Thyroid gland (tissue), 4 donors: ENCODE measurements around the gene CLCF1. TPM values are rescaled to one million over a fixed set of nuclear protein-coding genes. Genes with fewer than 3 reads are reported as not detected.

Experiments
- DNase-seq, 2 donors: peaks; one replicate each; pipeline ENCODE4 v3.0.0-alpha.2; 2019
- H3K27ac ChIP-seq, 3 donors: fragments of 200-600 bp; sonication (generic); 1 replicate in 2 of 3; 2 replicates in 1 of 3; pipeline ENCODE4 v1.5.1; 2016 to 2019; ENCODE audit warnings: mild to moderate bottlenecking in 1 of 3, moderate library complexity in 1 of 3
- H3K27me3 ChIP-seq: fragments of 200-600 bp; sonication (generic); one replicate; pipeline ENCODE4 v1.5.1; 2019
- H3K36me3 ChIP-seq, 2 donors: fragments of 200-600 bp; sonication (generic); one replicate each; pipeline ENCODE4 v1.5.1; 2016 to 2019
- H3K4me1 ChIP-seq, 2 donors: fragments of 200-600 bp; sonication (generic); one replicate each; pipeline ENCODE4 v1.5.1; 2017 to 2019
- H3K4me3 ChIP-seq, 3 donors: fragments of 200-600 bp; sonication (generic); replicated peaks in 1 of 3; 1 replicate in 2 of 3; 2 replicates in 1 of 3; pipeline ENCODE4 v1.5.1; 2016; ENCODE audit warnings: mild to moderate bottlenecking in 1 of 3
- H3K9me3 ChIP-seq: fragments of 200-600 bp; sonication (generic); one replicate; pipeline ENCODE4 v1.5.1; 2017
- CTCF ChIP-seq, 6 experiments: fragments of 200-600 bp in 3 of 6; fragments of 450-650 bp in 3 of 6; sonication (generic) in 3 of 6; IDR thresholded peaks; one replicate each; pipeline ENCODE4 v1.5.1; 2016 to 2019; ENCODE audit warnings: antibody characterized with exemption in 6 of 6, mild to moderate bottlenecking in 2 of 6, inconsistent platforms in 1 of 6, moderate library complexity in 1 of 6
- POLR2A ChIP-seq, 2 donors: fragments of 450-650 bp; IDR thresholded peaks; one replicate each; pipeline ENCODE4 v1.6.1; 2017; ENCODE audit warnings: antibody characterized with exemption in 2 of 2, mild to moderate bottlenecking in 2 of 2, moderate library complexity in 1 of 2
- WGBS, 2 donors: methylation state at CpG; one replicate each; pipeline ENCODE4 v1.1.5; 2017; 5-methylcytosine and 5-hydroxymethylcytosine counted together
- intact Hi-C: fragments of 100-400 bp; cut with DNase I; formaldehyde crosslinking; loops from one replicate; pipeline ENCODE4 v1.15.1; 2023
- total RNA-seq, 4 donors: library from RNA; depleted of rRNA; stranded (reverse); fragments of >200 nt; gene quantifications; one replicate each; pipeline ENCODE4 v1.2.3, GENCODE V29; 2016

Gene CLCF1
- total RNA-seq, 4 donors from 2014 or later = 4.3 to 9.4 (median 6.9) TPM

DNA sequence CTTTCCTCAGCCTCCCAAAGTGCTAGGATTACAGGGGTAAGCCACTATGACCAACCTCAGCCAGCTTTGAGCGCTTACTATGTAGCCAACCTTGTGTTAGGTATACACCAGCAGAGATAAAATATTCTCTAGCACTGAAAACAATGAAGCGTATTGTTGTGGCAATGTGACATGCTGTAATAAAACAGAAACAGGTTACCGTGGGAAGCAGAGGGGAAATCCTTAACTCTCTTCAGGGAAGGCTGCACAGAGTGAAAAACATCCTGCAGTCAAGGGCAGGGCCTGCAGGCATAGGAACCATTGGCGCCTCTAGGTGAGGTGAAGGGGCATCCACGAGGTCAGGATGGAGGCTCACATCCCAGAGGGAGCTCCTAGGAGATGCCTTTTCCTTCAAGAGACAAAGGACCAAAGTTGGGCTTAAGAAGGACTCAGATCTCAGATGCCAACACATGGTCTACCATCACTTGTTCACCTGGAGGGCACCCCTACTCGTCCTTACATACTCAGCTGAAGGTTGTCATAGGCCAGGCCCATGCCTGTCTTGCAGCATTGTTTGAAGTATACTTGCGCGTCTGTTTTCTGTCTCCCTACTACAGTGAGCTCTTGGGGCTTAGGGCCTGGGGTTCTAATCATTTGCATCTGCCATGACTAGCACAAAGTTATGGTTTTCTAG lies 28.0 kb downstream of the CLCF1 start:
- WGBS, 2 donors = 81 to 86% methylated on average over 8 of the region's 8 CpGs
- H3K36me3 ChIP-seq = no peaks in the 10 kb centered on the region
- H3K27ac ChIP-seq = peak overlapping the region in 1 of 3 donors; percentile 3
- H3K4me3 ChIP-seq = no peak overlapping the region
- intact Hi-C loops = loop anchor here (5.0 kb wide), 1 partner anchor 37 kb away; no protein-coding TSS in a partner anchor
- H3K27me3 ChIP-seq = no peaks in the 10 kb centered on the region
- H3K9me3 ChIP-seq = no peaks in the 10 kb centered on the region
- no peak for DNase-seq
- peaks cover 7 to 11% of the 10 kb centered on the region in 2 donors for H3K4me1 ChIP-seq
- TF ChIP-seq POLR2A (IDR thresholded peaks at IDR 0.05) (no peak), CTCF (IDR thresholded peaks at IDR 0.05) (no peak)

GRCh38 chr11:67344264-67344663 lies 29.1 kb downstream of the CLCF1 start:
- no peaks in the 10 kb centered on the region for H3K36me3 ChIP-seq
- no peak for DNase-seq
- H3K27ac ChIP-seq = no peak overlapping the region
- no peaks in the 10 kb centered on the region for H3K9me3 ChIP-seq
- H3K4me3 ChIP-seq = no peak overlapping the region
- TF ChIP-seq POLR2A (IDR thresholded peaks at IDR 0.05) (no peak), CTCF (IDR thresholded peaks at IDR 0.05) (no peak)
- WGBS, 2 donors = 87 to 94% methylated on average over 4 of the region's 4 CpGs
- no peaks in the 10 kb centered on the region for H3K27me3 ChIP-seq
- intact Hi-C loops = no loop called here
- peaks cover 7 to 11% of the 10 kb centered on the region in 2 donors for H3K4me1 ChIP-seq

DNA sequence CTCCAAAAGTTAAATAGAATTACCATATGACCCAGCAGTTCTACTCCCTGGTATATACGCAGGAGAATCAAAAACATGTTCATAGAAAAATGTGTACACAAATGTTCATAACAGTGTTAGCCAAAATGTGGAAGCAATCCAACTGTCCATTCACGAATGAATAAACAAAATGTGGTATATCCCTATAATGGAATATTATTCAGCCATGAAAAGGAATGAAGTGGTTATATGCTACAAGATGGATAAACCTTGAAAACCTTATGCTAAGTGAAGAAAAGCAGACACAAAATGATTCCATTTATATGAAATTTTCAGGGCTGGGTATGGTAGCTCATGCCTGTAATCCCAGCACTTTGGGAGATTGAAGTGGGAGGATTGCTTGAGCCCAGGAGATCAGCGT lies 36.1 kb downstream of the CLCF1 start:
- Histone ChIP-seq H3K36me3 (no peaks in the 10 kb centered on the region), H3K27ac (no peak overlapping the region), H3K9me3 (no peaks in the 10 kb centered on the region), H3K4me3 (no peak overlapping the region), H3K27me3 (no peaks in the 10 kb centered on the region), H3K4me1 (no peaks in the 10 kb centered on the region)
- 91 to 92% methylated on average over 3 of the region's 3 CpGs for WGBS, 2 donors
- intact Hi-C loops = no loop called here
- no peak for TF ChIP-seq CTCF (IDR thresholded peaks at IDR 0.05)
- no peak for TF ChIP-seq POLR2A (IDR thresholded peaks at IDR 0.05)
- no peak for DNase-seq

DNA sequence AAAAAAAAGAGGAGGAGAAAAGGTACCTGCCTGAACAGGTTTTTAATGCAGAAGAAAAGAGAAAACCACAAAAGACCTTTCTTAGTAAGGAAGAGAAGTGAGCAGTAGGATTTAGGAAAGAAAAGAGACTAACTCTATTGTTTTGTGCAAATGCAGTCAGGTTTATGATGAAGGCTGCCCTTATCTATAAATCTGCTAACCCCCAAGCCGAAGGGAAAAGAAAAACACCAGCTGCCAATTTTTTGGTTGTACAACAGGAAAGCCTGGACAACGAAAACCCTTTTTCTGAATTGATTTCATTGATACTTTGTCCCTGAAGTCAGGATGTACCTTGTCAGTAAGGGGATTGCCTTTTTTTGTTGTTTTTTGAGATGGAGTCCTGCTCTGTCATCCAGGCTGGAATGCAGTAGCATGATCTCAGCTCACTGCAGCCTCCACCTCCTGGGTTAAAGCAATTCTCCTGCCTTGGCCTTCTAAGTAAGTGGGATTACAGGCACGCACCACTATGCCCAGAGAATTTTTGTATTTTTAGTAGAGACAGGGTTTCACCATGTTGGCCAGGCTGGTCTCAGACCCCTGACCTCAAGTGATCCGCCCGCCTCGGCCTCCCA lies 41.2 kb downstream of the CLCF1 start:
- DNase-seq = no peak
- H3K36me3 ChIP-seq = no peaks in the 10 kb centered on the region
- no peak for TF ChIP-seq POLR2A (IDR thresholded peaks at IDR 0.05)
- TF ChIP-seq CTCF (IDR thresholded peaks at IDR 0.05) = no peak
- no peaks in the 10 kb centered on the region for H3K4me1 ChIP-seq
- intact Hi-C loops = no loop called here
- H3K27me3 ChIP-seq = no peaks in the 10 kb centered on the region
- H3K4me3 ChIP-seq = no peak overlapping the region
- no peaks in the 10 kb centered on the region for H3K9me3 ChIP-seq
- H3K27ac ChIP-seq = no peak overlapping the region
- 88 to 94% methylated on average over 6 of the region's 6 CpGs for WGBS, 2 donors

DNA sequence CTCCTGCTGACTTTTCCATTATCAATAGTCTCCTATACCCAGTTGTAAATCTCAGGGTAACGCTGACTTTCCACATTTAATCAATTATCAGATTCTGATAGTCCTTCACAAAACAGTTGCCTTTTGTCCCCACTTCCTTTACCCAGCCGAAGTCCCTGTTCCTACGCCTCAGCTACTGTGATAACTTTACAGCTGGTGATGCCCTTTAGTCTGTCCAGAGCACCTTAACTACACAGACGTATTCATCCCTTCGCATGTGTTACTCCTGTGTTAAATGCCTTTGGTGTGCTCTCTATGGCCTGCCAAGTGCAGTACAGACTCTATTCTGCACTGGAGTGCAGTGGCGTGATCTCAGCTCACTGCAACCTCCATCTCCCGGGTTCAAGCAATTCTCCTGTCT lies 49.9 kb downstream of the CLCF1 start:
- 94 to 98% methylated on average over 7 of the region's 7 CpGs for WGBS, 2 donors
- H3K36me3 ChIP-seq = no peaks in the 10 kb centered on the region
- no peak for DNase-seq
- no peak overlapping the region for H3K27ac ChIP-seq
- H3K4me3 ChIP-seq = no peak overlapping the region
- no peaks in the 10 kb centered on the region for H3K9me3 ChIP-seq
- peaks cover 8 to 10% of the 10 kb centered on the region in 2 donors for H3K4me1 ChIP-seq
- intact Hi-C loops = no loop called here
- H3K27me3 ChIP-seq = no peaks in the 10 kb centered on the region
- TF ChIP-seq CTCF (IDR thresholded peaks at IDR 0.05) (no peak), POLR2A (IDR thresholded peaks at IDR 0.05) (no peak)
